Heart left ventricle (tissue), 13 donors: ENCODE data around the gene NCSTN.
A peak's percentile ranks its signal among the peaks of the same experiment; 100 is the strongest.

Experiments used
- CTCF ChIP-seq, 12 donors: fragments of 200-600 bp; sonication (generic) in 4 of 12; IDR thresholded peaks; one replicate each; pipeline versions ENCODE4 v1.5.0 to v1.8.0; 2018 to 2022; ENCODE audit warnings: antibody characterized with exemption in 12 of 12, mild to moderate bottlenecking in 5 of 12
- POLR2A ChIP-seq, 2 donors: fragments of 450-650 bp; IDR thresholded peaks; one replicate each; pipeline ENCODE4 v1.6.1; 2017; ENCODE audit warnings: antibody characterized with exemption in 2 of 2, mild to moderate bottlenecking in 2 of 2, moderate library complexity in 2 of 2
- donor health status: ischemic (EF 13 %, LVEDD 7.1; RV severe dilation, severe dysfunction).
- donor health status: DM: no; HTN: yes; CAD: no.
- donor health status: DM: no; HTN: no; CAD: no.
- donor health status: ischemic (EF 25% LVEDD 6.9; RV normal size, moderate dysfunction).
- donor health status: ischemic (EF 25% LVEDD 5.7; RV mildly dilated, moderate dysfunction).
- donor health status: ischemic (EF 35%, LVEDD 5.7; RV mildly dilated, moderate dysfunction).
- donor health status: nonischemic (EF 11% LVEDD 7.7; RV severe dilation, severe dysfunction).
- donor health status: DM: yes; HTN: yes; CAD: no.
- donor health status: PGD.
- donor health status: ischemic (EF 29% LVEDD 5.4; RV normal size, mild dysfunction).
- donor health status: nonischemic (EF 23%, LVEDD 6.1; RV moderate dilation, normal function).

GRCh38 chr1:160342953-160343869 lies at the start of gene NCSTN, which contains the start of gene COPA:
- peak in 2 of 12 donors; percentile 16 to 30 for TF ChIP-seq CTCF (IDR thresholded peaks at IDR 0.05)
- TF ChIP-seq POLR2A (IDR thresholded peaks at IDR 0.05): peak; percentile 44 to 74
